NOMO-1 (cell line): ENCODE measurements around the gene UBE2F.
A peak's percentile ranks its signal among the peaks of the same experiment; 100 is the strongest.
"Not testable (repeated sequence)": the region's sequence is repeated elsewhere in the genome, so short reads cannot be mapped to it uniquely, and the experiment has no call there.

ENCODE experiments used
- DNase-seq, 2 experiments: peaks; one replicate each; lab custom pipeline; 2025; ENCODE audit not compliant: unreplicated experiment in 2 of 2; lab: John Stamatoyannopoulos, UW

UBE2F gene

DNA sequence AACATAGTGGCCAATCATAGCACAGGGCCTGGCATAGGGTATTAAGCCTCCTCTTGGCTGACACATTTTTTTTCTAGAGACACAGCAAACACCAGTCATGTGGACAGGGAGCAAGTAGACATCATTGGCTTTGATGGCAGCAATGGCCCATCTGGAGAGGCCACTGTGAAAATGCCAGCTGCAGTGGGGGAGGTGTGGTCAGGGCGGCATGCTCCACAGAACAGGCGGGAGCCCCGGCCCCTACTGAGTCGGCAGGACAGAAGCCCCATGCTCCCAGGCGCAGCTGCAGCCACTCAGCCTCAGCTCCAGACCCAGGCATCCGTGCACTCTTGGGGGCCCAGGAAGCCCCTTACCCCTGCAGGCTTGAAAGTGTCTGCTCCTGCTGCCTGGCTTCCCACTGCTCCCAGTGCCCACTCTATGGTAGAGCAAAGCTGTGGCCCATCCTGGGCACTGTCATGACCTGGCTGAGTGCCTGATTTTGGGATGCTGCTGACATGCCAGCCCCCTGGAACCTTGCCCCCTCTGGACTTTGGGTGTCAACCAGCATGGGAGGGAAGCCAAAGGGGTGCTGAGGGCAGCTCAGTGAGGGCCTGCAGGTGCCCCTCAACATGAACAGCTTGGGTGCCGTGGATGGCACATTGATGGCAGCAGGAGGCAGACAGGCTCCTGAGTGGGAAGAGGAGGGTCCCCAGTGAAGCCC, 23.3 kb upstream of the UBE2F start:
- no peak for DNase-seq

DNA sequence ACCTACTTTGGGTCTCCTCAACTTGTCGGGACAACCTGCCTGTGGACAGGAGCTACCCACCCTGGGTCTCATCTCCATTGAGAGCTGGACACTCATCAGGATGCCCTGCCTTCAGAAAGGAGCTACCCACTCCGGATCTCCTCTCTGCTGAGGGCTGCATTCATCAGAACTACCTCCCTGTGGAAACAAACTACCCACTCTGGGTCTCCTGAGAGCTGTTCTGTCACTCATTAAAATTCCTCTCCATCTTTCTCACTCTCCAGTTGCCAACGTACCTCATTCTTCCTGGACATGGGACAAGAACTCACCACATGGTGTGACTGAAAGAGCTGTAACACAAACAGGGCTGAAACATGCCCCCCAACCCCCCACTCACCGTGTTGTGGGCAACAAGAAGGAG, 22.5 kb upstream of the UBE2F start:
- no peak for DNase-seq

DNA sequence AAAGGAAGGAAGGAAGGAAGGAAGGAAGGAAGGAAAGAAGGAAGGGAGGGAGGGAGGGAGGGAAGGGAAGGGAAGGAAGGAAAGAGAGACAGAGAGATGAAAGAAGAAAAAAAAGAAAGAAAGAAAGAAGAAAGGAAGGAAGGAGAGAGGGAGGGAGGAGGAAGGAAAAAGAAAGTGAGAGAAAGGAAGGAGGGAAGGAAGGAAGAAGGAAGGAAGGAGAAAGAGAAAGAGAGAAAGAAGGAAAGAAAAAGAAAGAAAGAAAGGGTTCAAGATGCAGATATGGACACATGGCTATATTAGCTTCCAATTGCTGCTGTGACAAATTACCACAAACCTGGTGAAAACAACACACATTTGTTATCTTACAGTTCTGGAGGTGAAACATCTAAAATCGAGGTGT, 20.4 kb upstream of the UBE2F start:
- DNase-seq, result no peak

DNA sequence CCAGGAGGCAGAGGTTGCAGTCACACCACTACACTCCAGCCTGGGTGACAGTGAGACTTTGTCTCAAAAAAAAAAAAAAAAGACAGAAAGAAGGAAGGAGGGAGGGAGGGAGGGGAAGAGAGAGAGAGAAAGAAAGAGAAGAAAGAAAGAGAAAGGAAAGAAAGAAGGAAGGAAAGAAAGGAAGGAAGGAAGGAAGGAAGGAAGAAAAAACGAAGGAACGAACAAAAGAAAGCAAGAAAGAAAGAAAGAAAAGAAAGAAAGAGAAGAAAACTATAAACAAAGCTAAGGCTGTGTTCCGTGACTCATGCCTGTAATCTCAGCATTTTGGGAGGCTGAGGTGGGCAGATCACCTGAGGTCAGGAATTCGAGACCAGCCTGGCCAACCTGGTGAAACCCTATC, 15.5 kb upstream of the UBE2F start:
- DNase-seq, result not testable (repeated sequence)

DNA sequence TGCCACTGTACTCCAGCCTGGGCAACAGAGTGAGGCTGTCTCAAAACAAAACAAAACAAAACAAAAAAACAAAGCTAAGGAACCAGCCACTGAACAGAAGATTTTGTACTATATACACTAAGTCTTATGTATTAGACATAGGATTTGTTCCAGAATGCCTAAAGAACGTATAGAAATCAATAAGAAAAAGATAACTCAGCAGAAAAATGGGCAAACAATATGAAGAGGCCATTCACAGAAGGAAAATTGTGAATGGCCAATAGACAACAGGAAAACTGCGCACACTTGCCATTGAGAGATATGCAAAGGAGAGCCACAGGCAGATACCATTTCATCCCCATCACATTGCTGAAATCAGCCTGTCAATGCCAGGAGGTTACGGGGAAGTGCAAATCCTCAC, 14.9 kb upstream of the UBE2F start:
- DNase-seq, result no peak

DNA sequence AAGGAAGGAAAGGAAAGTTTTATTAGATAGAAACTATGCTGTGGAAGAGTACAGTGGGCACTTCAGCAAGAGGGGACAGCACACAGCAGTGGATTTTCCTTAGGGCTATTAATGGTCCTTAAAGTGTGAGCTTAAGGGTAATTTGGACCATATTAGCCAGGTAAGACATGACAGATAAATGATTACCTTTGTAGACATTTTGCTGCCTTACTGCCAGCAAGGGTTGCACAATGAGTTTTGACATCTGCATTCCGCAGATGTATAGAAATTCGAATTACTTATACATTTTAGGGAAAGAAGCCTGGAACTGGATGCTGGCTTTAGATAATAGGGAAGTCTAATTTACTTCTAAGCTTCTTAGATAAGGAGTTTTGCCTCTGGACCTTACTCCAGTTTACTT, 14.0 kb upstream of the UBE2F start:
- no peak for DNase-seq

DNA sequence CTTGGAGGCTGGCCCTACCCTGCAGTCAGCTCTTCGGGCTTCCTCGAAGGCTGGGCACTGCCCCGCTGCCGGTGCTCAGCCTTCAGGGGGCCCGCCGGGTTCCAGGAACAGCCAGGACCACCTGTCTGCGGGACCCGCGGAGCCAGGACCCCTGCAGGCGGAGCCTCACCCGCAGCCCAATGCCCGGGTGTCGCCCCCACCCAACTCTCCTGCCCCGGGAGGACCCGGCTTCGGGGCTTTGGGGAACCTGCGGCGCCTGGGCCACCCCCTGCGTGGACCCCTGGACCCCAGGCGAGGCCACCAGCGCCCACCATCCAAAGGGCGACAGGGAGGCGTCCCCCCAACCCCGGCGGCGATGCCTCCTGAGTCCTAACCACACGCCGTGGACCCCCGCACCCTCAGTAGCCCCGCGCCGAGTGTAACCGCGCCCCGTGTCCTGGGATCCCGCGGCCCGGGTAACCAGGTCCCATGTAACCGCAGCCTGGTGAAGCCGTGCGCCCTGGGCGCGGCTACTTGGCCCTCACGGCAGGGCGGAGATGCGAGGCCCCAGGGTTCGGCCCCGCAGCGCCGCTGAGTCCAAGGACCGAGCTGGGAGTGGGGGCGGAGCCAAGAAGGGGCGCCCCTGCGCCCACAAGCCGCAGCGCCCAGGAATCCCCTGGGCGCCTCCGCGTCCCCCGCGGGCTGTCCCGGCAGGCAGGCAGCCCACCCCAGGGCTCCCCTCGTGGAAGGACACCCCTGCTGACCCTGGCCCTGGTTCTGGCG, 11.0 kb upstream of the UBE2F start:
- DNase-seq, result no peak

DNA sequence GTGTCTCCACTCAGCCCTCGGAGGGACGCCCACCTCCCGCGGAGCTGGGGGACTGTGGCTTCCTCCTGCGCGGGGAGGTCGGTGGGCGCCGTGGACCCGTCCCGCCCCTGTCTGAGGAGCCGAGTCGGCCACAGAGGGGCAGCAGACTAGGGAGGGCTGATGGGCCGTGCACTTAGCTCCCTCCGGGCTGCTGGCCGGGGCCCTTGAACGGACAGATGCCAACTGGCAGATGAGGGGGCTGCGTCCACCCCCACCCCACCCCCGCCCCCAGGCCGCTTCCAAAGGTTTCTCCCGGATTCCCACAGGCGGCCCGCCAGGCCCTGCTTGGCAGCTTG, 10.4 kb upstream of the UBE2F start:
- no peak for DNase-seq

DNA sequence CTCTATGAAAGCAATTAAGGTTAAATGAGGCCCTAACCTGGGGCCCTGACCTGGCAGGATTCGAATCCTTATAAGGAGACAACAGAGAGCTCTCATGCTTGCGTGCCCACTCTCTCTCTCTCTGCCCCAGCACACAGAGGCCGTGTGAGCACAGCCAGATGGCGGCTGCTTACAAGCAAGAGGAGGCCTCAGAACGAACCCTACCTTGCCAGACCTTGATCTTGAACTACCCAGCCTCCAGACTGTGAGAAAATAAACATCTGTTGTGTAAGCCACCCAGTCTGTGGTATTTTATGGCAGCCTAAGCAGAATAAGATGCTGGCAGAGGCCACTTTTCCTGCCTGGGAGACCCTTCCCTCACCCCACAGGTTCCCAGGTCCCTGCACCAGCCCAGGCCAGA, 5.2 kb upstream of the UBE2F start:
- DNase-seq, result no peak

DNA sequence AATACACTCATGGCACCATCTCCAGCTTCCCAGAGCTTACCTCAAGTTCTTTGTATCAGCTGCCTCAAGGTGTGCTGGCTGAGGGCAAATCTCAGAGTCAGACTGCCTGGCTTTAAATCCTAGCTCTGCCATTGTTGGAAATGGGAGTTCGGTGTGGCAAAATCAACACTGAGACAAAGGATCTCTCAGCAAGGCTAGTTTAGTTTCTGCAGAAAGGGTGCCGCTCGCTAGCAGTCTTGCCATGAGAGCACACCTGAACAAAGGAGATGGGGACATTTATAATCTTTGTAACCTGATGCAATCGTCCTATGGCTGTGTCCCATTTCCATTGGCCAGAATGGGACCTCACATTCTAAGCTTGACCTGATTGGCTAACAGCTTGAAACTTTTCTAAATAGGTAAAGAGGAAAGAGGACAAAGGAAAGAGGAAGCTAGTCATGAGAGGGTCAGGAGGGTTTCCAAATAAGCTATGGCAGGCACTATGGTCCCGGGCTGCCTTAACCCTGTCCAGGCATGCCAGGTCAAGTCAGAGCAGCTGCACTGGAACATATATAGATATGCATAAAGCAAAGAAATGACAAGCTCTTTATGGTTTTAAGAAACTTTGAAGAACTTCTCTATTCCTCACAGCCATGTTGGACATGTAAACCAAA, 4.3 kb upstream of the UBE2F start:
- no peak for DNase-seq

DNA sequence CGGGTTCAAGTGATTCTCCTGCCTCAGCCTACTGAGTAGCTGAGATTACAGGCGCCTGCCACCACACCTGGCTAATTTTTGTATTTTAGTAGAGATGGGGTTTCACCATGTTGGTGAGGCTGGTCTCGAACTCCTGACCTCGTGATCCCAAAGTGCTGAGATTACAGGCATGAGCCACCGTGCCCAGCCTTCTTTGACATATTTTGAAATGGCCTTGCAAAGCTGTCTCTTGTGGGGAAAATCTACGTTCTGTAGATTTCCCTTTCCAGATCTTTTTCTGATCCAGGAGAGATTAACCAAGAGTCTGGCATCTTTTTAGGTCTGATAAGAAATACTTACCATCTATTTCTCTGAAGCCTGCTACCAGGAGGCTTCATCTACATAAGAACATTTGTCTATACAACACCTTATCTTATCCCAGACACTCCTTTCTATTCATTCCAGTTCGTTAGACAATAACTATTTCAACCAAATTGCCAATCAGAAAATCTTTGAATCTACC, 3.3 kb upstream of the UBE2F start:
- not testable (repeated sequence) for DNase-seq

DNA sequence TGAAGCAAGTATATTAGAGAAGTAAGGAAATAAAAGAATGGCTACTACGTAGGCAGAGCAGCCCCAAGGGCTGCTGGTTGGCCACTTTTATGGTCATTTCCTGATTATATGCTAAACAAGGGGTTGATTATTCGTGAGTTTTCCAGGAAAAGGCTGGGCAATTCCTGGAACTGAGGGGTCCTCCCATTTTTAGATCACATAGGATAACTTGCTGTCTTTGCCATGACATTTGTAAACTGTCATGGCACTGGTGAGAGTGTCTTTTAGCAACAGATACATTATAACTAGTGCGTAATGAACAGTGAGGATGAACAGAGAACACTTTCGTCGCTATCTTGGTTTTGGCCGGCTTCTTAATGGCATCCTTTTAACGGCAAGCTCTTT, 2.6 kb upstream of the UBE2F start:
- no peak for DNase-seq

DNA sequence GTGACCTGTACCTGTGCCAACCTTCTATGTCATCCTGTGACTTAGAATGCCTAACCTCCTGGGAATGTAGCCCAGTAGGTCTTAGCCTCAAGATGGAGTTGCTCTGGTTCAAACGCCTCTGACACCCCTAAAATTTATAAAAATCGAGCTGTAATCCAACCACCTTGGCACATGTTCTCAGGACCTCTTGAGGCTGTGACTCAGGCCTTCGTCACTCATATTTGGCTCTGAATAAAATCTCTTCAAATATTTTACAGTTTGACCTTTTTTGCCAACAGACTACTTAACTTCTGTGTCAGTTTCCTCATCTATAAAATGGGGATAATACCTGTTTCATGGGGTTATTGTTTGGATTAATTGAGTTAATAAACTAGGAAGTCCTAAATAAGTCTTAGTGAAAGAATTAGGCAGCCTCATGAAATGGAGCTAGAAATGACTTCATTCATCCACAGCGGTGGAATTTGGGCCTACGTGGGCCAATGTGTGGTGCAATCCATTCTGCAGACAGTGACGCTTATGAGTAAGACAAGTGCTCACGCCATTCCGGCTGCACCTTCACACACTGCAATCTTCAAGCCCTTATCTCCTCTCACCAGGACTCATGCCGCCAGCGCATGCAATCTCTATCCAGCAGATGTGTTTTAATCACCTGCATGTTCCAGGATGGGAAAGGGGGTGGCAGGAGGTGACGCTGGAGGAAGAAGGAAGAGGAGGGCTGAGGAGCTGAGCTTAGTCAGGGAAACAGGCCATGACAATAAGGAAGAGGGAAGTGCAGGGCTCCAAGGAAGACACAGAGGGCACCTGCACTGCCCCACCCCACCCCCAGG, 2.0 kb upstream of the UBE2F start:
- no peak for DNase-seq

DNA sequence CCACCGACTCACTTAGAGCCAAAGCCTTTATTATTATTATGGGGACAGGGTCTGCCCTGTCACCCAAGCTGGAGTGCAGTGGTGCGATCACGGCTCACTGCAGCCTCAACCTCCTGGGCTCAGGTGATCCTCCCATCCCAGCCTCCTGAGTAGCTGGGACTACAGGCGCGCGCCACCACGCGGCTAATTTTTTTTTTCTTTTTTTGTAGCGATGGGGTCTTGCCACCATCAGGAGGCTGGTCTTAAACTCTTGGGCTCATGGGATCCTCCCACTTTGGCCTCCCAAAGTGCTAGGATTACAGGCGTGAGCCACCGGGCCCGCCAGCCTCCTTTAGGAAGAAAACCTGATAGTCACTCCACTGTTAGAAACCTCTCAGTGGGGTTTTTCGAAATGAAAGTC, 970 bp upstream of the UBE2F start:
- not testable (repeated sequence) for DNase-seq

DNA sequence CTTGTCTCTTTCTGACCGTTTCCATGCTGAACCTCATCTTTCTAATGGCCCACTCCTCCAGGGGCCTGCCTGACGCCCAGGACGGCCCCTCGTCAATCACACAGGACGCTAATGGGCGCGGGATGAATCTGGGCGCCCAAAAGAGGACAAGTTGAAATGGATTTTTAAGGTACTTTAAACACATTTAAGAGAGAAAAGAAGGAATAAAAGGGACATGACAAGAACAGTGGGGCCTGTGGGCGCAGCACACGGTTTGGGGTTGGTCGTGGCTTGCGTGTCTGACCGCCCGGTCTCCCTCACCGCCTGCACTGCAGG, 607 bp upstream of the UBE2F start:
- DNase-seq, result no peak

DNA sequence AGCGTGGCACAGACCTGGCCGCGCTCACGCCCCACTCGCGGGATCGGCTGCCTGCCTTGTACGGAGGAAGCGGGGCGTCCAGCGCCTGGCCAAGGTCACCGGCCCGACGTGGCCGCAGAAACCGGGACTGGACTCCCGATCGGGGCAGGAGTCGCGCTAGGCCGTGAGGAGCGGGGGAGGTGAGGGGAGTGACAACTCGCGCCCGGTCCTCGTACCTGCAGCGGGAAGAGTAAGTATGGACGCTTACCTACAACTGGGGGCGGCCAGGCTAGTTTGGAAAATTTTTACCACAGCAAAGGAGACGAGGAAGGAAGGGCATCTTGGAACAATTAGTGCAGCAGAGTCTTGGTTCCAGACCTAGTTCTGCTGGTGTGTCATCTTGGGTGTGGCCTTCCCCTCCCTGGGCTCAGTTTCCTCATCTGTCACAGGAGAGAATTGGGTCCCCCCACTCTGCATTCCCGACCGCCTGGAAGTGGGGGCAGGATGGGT, 693 bp downstream of the UBE2F start:
- DNase-seq, result no peak

DNA sequence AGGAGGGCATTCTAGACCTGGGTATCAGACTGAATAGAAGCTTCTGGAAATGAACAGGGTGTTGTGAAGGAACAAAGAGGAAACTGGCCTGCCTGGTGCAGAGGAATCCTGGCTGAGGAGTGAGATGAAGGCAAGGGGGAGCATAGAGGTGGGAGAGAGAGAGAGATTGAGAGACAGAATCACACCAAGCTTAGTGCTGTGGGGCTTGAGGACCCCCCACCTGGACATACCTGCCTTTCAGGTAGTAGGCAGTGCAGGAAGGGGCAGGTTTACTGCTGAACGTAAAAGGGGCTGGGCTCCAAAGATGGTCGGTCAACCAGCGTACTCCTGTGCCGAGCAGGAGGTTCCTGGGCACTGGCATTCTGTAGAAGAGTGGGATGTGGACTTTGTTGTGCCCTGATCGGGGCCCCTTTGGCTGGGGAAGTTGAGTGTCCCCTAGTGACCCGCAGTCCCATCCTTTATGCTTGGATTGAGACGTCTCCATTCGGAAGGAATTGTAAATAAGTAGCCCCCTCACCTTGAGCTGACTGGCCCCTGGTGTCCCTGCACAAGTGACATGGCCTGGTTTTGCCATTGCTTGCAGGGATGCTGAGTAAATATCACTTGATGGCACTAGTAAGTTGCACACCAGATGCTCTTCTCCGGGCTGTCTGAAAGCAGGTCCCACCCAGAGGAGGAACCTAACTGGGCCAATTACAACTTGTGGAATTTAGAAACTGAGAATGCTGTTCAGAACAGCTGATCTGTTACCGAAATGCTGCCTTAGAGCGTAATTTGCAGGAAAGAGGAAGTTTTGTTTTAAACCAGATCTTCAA, 1.4 kb downstream of the UBE2F start:
- DNase-seq, result peak; percentile 91 to 98

DNA sequence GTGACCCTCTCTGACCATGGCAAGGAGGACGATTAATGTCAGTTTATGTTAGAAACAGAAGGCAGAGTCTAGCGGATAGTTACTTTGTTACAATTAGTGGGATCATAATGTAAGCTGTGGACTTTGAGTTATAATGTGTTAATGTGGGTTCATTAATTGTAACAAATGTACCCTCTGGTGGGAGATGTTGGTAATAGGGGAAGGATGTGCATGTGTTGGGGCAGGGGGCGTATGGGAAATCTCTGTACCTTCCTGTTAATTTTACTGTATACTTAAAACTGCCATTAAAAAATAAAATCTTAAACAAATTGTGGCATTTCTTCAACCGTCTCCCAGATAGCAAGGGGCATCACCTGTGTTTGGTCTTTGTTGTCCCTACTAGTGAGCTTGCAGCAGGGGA, 4.8 kb downstream of the UBE2F start:
- no peak for DNase-seq

DNA sequence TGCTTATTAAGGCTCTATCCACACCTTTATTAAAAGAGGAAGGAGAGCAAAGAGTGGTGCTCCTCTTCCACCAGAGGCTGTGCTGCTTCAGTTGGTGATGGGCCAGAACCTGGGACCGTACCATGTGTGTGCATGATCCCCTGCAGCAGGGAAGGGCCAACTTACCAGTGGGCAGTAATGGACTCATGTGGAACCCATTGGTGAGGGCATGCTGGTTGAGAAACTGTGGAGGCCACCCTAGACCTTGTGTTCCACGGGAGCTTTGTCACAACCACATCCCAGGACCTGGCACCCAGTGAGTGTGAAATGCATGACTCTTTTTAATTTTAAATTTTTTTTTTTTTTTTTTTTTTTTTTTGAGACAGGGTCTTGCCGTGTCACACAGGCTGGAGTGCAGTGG, 5.4 kb downstream of the UBE2F start:
- no peak for DNase-seq

DNA sequence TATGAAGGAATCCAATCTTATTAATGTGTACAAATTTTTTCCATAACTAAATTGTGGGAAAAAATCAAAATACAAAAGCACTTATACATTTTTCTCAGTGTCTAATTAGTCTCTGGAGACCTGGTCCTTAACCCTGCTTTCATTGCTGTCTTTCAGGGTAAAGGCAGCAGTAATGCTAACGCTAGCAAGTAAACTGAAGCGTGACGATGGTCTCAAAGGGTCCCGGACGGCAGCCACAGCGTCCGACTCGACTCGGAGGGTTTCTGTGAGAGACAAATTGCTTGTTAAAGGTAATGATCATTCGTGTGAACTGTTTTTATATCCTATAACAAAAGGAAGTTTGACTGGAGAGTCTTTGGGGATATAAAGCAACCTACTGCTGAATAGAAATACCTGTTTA, 6.1 kb downstream of the UBE2F start:
- DNase-seq, result no peak
